GM23248 (cell line): ENCODE measurements around the gene USP48. TPM values are rescaled to one million over a fixed set of nuclear protein-coding genes. Genes with fewer than 3 reads are reported as not detected.

ENCODE experiments used
- DNase-seq: peaks from one replicate; pipeline ENCODE4 v3.0.0-alpha.2; 2015
- H2AFZ ChIP-seq: fragments of 200-600 bp; sonication (generic); 2 replicates; pipeline ENCODE4 v1.6.1; 2016; ENCODE audit warnings: antibody characterized with exemption
- H3F3A ChIP-seq: fragments of 200-600 bp; sonication (generic); 2 replicates; pipeline ENCODE4 v1.6.1; 2016; ENCODE audit warnings: mild to moderate bottlenecking, antibody characterized with exemption, mixed run types; ENCODE audit not compliant: insufficient read depth
- H3K27ac ChIP-seq: fragments of 200-600 bp; sonication (generic); 2 replicates; pipeline ENCODE4 v1.5.1; 2016; ENCODE audit warnings: mild to moderate bottlenecking
- H3K27me3 ChIP-seq: fragments of 200-600 bp; sonication (generic); replicated peaks from 2 replicates; pipeline ENCODE4 v1.6.1; 2016; ENCODE audit warnings: mild to moderate bottlenecking; ENCODE audit not compliant: insufficient read depth
- H3K36me3 ChIP-seq: fragments of 200-600 bp; sonication (generic); 2 replicates; pipeline ENCODE4 v1.6.1; 2016; ENCODE audit warnings: low read depth, mild to moderate bottlenecking
- H3K4me1 ChIP-seq: fragments of 200-600 bp; sonication (generic); 2 replicates; pipeline ENCODE4 v1.6.1; 2016; ENCODE audit warnings: mild to moderate bottlenecking; ENCODE audit not compliant: insufficient read depth
- H3K4me2 ChIP-seq: fragments of 200-600 bp; sonication (generic); one replicate; pipeline ENCODE4 v1.6.1; 2016; ENCODE audit warnings: mild to moderate bottlenecking; ENCODE audit not compliant: unreplicated experiment
- H3K4me3 ChIP-seq: fragments of 200-600 bp; sonication (generic); 2 replicates; pipeline ENCODE4 v1.5.1; 2016; ENCODE audit warnings: mild to moderate bottlenecking
- H3K79me2 ChIP-seq: fragments of 200-600 bp; sonication (generic); 2 replicates; pipeline ENCODE4 v1.6.1; 2016; ENCODE audit warnings: mild to moderate bottlenecking; ENCODE audit not compliant: insufficient read depth
- H3K9ac ChIP-seq: fragments of 200-600 bp; sonication (generic); 2 replicates; pipeline ENCODE4 v1.6.1; 2016; ENCODE audit warnings: mild to moderate bottlenecking
- H3K9me2 ChIP-seq: fragments of 200-600 bp; sonication (generic); 2 replicates; pipeline ENCODE4 v1.6.1; 2016; ENCODE audit warnings: mixed run types, mild to moderate bottlenecking, moderate library complexity; ENCODE audit not compliant: insufficient read depth
- H3K9me3 ChIP-seq: fragments of 200-600 bp; sonication (generic); one replicate; pipeline ENCODE4 v1.6.1; 2017; ENCODE audit warnings: low read depth
- H4K20me1 ChIP-seq: fragments of 200-600 bp; sonication (generic); 2 replicates; pipeline ENCODE4 v1.6.0; 2016; ENCODE audit not compliant: insufficient read depth
- EZH2 ChIP-seq: fragments of 200-600 bp; sonication (generic); IDR thresholded peaks from 2 replicates; pipeline ENCODE4 v1.6.1; 2018; ENCODE audit warnings: antibody characterized with exemption, mild to moderate bottlenecking; ENCODE audit not compliant: insufficient read depth, poor library complexity, severe bottlenecking
- EZH2phosphoT487 ChIP-seq: fragments of 200-600 bp; sonication (generic); IDR thresholded peaks from 2 replicates; pipeline ENCODE4 v1.6.1; 2018; ENCODE audit warnings: antibody characterized with exemption, moderate library complexity, mild to moderate bottlenecking, low read depth; ENCODE audit not compliant: insufficient read depth
- WGBS, 2 experiments: methylation state at CpG; one replicate each; pipeline ENCODE4 v1.1.6; 2015 to 2017; ENCODE audit warnings: low lambda C conversion rate in 2 of 2, low coverage in 1 of 2; ENCODE audit errors: missing lambda C conversion rate in 2 of 2; 5-methylcytosine and 5-hydroxymethylcytosine counted together
- in situ Hi-C: fragments of 300-500 bp; cut with MboI; formaldehyde crosslinking; loops from 2 replicates; pipeline ENCODE4 v1.15.0; 2020
- polyA plus RNA-seq: library from polyadenylated mRNA; unstranded; fragments of >200 nt; fragmentation: Nextera tagmentation; extraction: Ambion mirVana; gene quantifications from 2 replicates; pipeline ENCODE4 v1.2.1, GENCODE V29; 2016
- total RNA-seq: library from RNA; depleted of rRNA; stranded (reverse); fragments of >200 nt; shearing (Covaris generic); gene quantifications from 2 replicates; pipeline ENCODE4 v1.2.3, GENCODE V29; 2014

The USP48 gene
- total and polyA plus RNA-seq, 2 experiments from 2014 or later, result 34.3 to 60.4 TPM

DNA sequence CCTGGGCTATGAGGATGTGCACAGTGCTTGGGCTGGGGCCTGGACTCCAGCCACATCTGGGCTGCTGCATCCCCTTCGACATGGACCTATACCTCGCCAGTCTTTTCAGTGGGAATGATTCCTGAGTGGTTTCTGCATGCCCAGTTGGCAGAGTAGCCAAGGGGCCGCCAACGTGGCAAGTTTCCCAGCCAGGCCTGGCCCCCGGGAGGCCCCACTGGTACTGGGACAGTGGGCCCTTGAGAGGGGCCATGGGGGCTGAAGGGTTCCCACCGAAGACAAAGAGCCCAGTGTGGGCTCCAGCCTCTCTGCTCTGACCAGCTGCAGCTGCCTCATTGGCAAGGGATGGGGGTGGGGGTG, 129.2 kb downstream of the USP48 start:
- WGBS, 2 experiments, result 71 to 80% methylated on average over 6 of the region's 6 CpGs
- no peak overlapping the region for H3K4me2 ChIP-seq
- H3K79me2 ChIP-seq, result no peaks in the 10 kb centered on the region
- in situ Hi-C loops, result loop anchor here (10.0 kb wide), 1 partner anchor 279 kb away; no protein-coding TSS in a partner anchor
- no peaks in the 10 kb centered on the region for H3K36me3 ChIP-seq
- no peaks in the 10 kb centered on the region for H3F3A ChIP-seq
- no peak overlapping the region for H2AFZ ChIP-seq
- no peaks in the 10 kb centered on the region for H3K4me1 ChIP-seq
- H3K27ac ChIP-seq, result no peak overlapping the region
- H3K9me3 ChIP-seq, result no peaks in the 10 kb centered on the region
- DNase-seq, result no peak
- no peaks in the 10 kb centered on the region for H3K9me2 ChIP-seq
- TF ChIP-seq EZH2phosphoT487, result no peak
- TF ChIP-seq EZH2, result no peak
- no peak overlapping the region for H3K4me3 ChIP-seq
- H3K27me3 ChIP-seq, result peaks cover 12% of the 10 kb centered on the region
- no peaks in the 10 kb centered on the region for H4K20me1 ChIP-seq
- no peak overlapping the region for H3K9ac ChIP-seq

DNA sequence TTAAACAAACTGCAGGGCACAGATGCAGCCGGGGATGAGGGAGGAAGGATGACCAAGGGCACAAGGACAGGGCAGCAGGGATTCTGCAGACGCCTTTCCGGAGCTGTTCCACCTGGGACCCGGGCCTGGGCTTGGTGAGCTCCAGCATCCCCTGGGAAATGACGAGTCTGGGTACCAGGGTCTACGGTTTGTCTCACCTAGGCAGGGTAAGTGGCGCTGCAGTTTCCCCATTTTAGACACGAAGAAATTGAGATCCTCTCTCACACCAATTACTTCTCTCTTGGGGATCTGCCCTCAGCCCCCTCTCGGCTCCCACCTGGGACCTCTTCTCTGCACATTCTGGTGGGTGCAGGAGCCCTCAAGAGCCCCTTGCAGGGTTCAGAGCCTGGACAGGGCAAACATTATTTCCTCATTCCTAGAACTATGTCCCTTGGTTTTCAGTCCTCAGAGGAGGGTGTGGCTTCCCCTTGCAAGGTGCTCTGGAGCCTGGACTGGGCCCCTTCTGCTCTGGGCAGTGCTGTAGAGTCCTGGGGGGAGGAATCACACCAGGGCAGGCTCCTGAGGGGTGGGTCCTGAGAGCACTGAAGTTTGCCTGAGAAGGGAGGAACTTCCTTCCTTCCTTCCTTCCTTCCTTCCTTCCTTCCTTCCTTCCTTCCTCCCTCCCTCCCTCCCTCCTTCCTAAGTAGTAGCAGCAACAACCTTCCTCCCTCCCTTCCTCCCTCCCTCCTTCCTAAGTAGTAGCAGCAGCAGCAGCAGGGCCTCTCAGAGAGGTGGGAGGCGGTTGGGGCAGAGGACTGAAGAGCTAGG, 129.8 kb downstream of the USP48 start:
- no peaks in the 10 kb centered on the region for H3K9me2 ChIP-seq
- H3K9me3 ChIP-seq, result no peaks in the 10 kb centered on the region
- in situ Hi-C loops, result loop anchor here (10.0 kb wide), 1 partner anchor 278 kb away; no protein-coding TSS in a partner anchor
- H3K79me2 ChIP-seq, result no peaks in the 10 kb centered on the region
- no peak overlapping the region for H3K27ac ChIP-seq
- H3K4me3 ChIP-seq, result no peak overlapping the region
- TF ChIP-seq EZH2phosphoT487 (no peak), EZH2 (no peak)
- WGBS, 2 experiments, result 69 to 77% methylated on average over 10 of the region's 10 CpGs
- no peak overlapping the region for H3K4me2 ChIP-seq
- no peak overlapping the region for H3K9ac ChIP-seq
- H3K27me3 ChIP-seq, result peaks cover 12% of the 10 kb centered on the region
- no peaks in the 10 kb centered on the region for H3K36me3 ChIP-seq
- H4K20me1 ChIP-seq, result no peaks in the 10 kb centered on the region
- no peaks in the 10 kb centered on the region for H3K4me1 ChIP-seq
- no peak for DNase-seq
- H2AFZ ChIP-seq, result no peak overlapping the region
- no peaks in the 10 kb centered on the region for H3F3A ChIP-seq

DNA sequence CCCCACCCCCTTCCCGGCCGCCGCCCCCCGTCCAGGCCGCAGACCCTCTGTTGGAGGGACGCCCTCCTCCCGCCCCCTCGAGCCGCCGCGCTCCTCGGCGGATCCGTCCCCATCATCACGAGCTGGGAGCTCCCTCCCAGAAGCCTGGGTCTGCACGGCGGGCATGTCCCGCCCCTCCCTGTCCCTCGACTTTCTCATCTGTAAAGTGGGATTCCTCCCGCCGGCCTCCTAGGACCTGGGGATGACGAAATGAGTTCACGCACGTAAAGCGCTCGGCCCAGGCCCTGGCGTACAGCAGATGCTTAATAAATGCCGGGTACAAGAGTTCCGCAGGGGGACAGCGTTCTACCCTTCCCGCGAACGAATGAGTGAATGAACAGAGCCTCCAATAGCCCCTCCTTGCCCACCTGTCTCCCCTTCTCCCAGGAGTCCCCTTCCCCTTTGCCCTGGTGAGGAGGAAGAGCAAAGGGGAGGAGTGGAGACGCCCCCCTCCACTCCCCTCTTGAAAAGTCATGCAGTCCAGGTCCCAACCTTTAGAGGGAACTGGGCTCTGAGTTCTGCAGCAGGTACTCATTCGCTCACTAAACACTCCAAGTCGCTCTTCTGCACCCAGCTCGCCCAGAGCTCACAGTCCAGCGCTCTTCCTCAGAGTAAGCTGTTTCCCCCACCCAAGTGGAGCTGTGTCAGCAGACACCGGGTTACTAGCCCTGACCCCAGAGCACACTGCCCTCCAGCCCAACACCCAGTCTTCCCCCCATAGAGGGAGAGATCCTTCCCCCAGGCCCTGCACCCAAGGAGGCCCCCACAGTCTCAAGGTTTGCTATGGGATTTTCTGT, 130.6 kb downstream of the USP48 start:
- no peaks in the 10 kb centered on the region for H3K36me3 ChIP-seq
- H2AFZ ChIP-seq, result no peak overlapping the region
- peak; percentile 81 for TF ChIP-seq EZH2
- no peak for TF ChIP-seq EZH2phosphoT487
- no peak overlapping the region for H3K27ac ChIP-seq
- H3F3A ChIP-seq, result no peaks in the 10 kb centered on the region
- no peaks in the 10 kb centered on the region for H3K9me2 ChIP-seq
- peaks cover 12% of the 10 kb centered on the region for H3K27me3 ChIP-seq
- H3K9ac ChIP-seq, result no peak overlapping the region
- no peaks in the 10 kb centered on the region for H4K20me1 ChIP-seq
- in situ Hi-C loops, result loop anchor here (10.0 kb wide), 1 partner anchor 278 kb away; no protein-coding TSS in a partner anchor
- H3K4me2 ChIP-seq, result no peak overlapping the region
- no peak for DNase-seq
- no peaks in the 10 kb centered on the region for H3K9me3 ChIP-seq
- no peaks in the 10 kb centered on the region for H3K79me2 ChIP-seq
- H3K4me3 ChIP-seq, result no peak overlapping the region
- H3K4me1 ChIP-seq, result no peaks in the 10 kb centered on the region
- whole genome bisulfite sequencing, 2 experiments, result 18 to 26% methylated on average over 29 to 37 of the region's 39 CpGs

DNA sequence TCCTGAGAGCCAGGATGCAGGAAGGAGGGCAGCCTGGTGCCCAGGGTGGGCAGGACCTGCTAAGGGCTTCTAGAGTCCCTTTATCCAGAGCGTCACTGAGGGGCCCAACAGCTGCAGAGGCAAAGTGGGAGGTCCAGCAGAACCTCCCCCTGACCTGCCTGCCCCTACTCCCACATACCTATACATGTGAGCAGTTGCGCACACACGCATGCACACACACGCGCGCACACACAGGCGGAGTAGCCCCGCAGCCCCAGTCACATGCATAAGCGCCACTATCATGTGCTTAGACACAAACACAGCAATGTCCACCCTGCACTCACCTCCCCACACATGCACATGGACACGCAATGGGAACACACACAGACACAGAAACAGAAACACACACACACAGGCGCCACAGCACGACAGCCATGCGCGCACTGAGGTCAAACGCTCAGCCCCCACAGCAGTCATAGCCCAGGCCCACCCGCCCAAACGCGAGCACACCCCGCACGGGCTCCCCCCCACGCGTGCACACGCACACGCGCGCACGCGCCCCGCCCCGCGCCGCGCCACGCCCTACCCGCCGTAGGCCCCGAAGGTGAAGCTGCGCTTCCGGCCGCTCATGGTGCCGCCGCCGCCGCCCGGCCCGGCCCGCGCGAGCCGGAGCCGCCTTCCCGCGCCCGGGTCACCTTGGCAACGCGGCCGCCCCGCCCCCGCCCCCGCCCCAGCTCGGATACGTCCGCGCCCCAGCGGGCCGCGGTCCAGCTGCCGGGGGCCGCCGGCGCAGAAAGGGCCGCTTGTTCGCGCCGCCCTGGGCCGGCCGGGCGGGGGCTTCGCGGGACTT, 131.5 kb downstream of the USP48 start:
- no peaks in the 10 kb centered on the region for H3K9me2 ChIP-seq
- peak; percentile 41 for DNase-seq
- no peaks in the 10 kb centered on the region for H3K36me3 ChIP-seq
- H3K4me1 ChIP-seq, result no peaks in the 10 kb centered on the region
- H3K27me3 ChIP-seq, result peaks cover 12% of the 10 kb centered on the region
- 1 to 8% methylated on average over 10 to 62 of the region's 80 CpGs for WGBS, 2 experiments
- no peaks in the 10 kb centered on the region for H4K20me1 ChIP-seq
- no peaks in the 10 kb centered on the region for H3K9me3 ChIP-seq
- H3K4me2 ChIP-seq, result peak overlapping the region; percentile 36
- no peak for TF ChIP-seq EZH2phosphoT487
- no peak for TF ChIP-seq EZH2
- H3F3A ChIP-seq, result no peaks in the 10 kb centered on the region
- peak overlapping the region; percentile 42 for H3K4me3 ChIP-seq
- in situ Hi-C loops, result loop anchor here (10.0 kb wide), 1 partner anchor 277 kb away; no protein-coding TSS in a partner anchor
- no peaks in the 10 kb centered on the region for H3K79me2 ChIP-seq
- H3K27ac ChIP-seq, result no peak overlapping the region
- H3K9ac ChIP-seq, result no peak overlapping the region
- H2AFZ ChIP-seq, result no peak overlapping the region
